Fibroblast of skin of scalp (primary cell): ENCODE results near the gene TFPT.

Source experiments
- DNase-seq: peaks from one replicate; pipeline ENCODE4 v3.0.0-alpha.2; 2013

The TFPT gene

DNA sequence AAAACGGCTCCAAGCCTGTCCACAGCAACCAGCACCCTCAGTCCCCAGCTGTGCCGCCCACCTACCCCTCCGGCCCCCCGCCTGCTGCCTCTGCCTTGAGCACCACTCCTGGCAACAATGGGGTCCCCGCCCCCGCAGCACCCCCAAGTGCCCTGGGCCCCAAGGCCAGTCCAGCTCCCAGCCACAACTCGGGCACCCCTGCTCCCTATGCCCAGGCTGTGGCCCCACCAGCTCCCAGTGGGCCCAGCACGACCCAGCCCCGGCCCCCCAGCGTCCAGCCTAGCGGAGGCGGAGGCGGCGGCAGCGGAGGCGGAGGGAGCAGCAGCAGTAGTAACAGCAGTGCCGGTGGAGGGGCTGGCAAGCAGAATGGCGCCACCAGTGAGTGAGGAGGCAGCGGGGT is 32.7 kb upstream of the TFPT start:
- no peak for DNase-seq

DNA sequence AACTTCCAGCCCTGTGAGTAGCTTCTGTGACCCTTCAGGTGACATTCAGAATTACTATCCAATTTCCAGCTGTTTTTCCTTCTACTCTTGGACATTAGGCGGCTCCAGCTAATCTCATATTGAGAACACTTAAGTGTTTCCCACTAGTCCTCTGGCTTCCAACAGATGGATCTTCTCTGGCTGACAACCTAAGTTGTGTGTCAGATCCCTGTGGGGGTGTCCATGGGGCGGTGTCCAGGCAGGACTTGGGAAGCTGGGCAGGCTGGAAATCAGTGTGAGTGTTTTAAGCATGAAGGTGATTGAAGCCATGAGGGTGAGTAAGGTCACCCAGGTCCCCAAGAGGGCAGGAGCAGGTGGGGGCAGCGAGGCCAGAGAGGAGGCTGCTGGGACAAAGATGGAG is 32.2 kb upstream of the TFPT start:
- no peak for DNase-seq

DNA sequence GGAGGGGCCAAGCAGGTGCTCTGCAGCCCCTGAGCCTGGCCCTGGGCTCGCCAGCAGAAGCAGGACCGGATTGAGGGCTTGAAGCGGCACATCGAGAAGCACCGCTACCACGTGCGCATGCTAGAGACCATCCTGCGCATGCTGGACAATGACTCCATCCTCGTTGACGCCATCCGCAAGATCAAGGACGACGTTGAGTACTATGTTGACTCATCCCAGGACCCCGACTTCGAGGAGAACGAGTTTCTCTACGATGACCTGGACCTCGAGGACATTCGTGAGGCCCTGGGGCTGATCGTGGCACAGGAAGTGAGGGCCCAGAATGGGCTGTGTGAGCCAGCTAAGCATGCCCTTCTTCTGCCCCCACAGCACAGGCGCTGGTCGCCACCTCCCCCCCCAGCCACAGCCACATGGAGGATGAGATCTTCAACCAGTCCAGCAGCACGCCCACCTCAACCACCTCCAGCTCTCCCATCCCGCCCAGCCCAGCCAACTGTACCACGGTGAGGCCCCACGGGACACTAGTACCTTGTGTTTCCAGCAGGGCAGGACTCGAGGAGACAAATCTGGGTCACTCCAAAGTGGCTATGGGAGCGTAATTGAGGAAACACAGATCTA is 30.2 kb upstream of the TFPT start:
- no peak for DNase-seq

DNA sequence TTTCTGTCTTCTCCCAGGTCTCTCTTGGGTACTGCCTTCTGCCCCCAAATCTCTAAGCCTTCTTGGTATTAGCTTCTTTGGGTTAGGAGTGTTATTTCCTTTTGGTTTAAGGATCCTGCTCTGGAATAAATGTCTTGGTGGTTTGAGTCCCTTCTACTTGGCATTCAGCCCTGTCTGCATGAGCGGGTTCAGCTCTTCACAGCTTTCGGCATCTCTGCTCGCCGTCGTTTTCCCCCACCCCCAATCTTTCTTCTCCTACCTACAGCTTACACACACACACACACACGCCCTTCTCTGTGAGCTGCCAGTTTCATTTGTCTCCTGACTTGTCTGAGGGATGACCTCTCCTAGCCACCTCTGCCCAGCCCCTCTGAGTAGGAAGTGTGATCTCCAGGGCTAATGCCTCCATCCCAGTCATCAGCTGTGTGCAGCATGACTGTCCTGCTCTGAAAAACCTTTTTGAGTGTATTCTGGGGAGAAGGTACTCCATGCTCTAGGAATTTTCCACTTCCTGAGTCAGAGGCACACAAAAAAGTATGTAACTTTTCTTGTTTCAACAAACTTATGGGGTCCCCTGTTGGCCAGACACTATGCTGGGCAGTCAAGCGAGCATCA is 26.8 kb upstream of the TFPT start:
- DNase-seq = no peak

DNA sequence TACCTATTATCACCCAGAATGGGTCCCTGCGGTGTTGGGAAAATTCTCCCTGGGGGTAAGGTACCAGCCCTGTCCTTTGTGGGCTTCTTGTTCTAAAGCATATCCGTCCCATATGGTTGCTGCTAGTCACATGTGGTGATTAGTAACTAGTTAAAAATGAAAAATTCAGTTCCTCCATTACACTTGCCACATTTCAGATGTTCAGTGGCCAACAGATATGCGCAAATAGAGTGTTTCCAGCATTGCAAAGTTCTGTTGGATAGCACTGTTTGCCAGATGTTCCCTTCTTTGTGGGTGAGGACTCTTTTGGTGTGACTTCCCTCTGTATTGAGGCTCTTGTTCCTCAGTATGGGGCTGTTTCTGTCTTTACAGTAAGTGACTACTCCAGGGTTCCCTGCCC is 25.9 kb upstream of the TFPT start:
- no peak for DNase-seq

DNA sequence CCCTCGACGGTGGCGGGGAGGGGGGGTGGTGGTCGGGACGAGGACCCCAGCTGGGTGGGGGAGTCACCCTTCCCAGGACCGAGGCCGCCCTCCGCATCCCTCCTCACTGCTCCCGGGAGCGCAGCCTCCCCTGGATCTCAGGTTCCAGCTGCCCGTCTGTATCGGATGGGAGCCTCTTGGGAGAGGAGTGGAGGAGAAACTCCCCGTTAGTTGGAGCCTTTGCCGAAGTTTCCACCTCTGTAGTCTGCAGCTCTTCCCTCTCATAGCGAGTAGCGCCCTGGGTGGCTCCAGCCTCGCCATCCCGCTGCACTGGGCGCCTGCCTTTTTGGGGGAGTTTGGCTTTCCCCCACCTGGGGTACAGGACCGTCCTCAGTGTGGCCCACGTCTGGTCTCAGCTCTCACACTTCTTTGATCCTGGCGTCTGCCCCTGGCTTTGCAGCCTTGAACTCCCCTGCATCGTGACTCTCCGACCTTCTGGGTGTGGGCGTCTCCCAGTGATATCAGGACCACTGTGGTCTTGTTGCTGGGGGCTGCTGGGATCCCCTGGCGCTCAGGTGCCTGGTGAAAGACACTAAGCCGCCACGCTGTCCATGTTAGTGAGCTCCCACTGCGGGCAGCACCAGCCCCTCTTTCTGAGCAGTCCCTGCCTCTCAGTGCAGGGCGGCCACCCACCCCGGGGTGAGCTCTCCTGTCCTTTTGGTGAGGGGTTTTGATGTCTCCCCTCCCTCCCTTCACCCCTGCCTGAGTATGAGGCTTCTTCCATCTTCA is 23.2 kb upstream of the TFPT start:
- no peak for DNase-seq

DNA sequence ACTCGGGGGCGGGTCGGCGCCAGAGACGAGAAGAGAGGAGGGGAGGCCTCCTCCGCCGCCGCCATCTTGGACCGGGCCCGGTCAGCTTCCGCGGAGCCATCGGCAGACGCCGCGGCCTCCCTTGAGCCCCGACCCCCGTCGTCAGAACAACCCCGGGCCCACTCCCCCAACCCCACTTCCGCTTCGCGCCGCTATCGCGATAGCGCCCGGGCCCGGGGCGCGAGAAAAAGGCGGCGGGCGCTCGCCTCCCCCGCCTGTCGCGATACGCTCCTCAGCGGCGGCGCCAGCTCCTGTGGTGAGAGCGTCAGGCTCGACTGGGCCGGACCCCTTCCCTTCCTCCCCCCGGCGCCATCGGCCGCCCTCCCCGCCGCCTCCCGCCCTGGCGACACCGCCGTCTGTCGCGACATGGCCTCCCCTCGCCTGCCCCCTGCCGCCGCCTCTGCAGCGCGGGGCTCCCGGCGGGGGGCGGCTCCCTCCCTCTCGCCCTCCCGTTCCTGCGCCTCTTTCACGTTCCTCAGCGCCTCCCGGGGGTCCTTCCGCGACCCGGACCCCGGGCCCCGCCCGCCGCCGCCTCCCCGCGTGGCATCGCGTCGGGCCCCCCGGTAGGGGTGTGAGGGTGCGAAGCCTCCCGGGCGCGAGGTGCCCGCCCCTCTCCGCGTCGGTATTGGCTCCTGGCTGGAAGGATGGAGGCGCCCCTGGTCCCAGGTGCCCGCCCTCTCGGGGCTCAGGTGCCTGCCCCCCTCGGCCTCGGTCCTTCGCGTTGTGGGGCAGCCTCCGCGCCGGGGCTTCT is 22.4 kb upstream of the TFPT start, which contains the start of gene CNOT3:
Gene CNOT3, plus strand, starts transcription at position 64 of the 790 bp plus-strand sequence. CDS start 5,217 bp downstream, outside the sequence.
- DNase-seq = no peak

DNA sequence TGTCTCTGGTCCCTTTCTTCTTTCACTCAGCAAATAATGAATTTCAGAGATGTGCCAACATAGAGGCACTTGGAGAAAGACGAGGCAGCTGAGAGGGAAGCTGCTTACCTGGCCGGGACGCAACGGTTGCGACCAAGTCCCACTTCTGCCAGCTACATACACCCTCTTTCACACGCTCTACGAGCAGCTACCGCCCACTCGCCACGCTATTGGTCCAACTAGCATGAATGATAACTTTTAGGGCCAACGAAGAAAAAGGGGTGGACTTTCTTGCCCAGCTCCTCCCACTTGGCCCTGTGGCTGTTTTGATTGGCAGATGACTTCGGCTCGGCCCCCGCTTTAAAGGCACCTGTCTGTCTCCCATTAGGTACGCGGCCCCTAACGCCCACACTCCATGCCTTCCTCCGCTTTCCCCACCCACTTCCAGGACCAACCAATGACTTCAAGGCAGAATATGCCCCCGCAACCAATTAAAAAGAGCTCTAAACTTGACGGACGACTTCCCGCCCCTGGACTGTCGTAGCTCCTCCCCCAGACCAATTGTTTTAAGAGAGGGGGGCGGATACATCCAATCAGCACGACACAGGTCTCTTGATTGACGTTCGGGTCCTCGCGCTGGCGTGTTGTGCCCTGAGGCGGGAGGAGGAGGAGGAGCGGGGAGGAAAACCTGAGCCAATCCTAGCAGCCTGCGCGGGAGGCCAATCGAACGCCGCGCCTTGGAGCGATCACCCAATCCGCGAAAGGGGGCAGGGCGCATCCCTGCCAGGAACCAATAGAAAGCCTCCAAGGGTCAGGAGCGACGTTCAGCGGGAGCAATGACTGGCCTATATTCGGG is 21.6 kb upstream of the TFPT start:
- DNase-seq = peak; percentile 100

DNA sequence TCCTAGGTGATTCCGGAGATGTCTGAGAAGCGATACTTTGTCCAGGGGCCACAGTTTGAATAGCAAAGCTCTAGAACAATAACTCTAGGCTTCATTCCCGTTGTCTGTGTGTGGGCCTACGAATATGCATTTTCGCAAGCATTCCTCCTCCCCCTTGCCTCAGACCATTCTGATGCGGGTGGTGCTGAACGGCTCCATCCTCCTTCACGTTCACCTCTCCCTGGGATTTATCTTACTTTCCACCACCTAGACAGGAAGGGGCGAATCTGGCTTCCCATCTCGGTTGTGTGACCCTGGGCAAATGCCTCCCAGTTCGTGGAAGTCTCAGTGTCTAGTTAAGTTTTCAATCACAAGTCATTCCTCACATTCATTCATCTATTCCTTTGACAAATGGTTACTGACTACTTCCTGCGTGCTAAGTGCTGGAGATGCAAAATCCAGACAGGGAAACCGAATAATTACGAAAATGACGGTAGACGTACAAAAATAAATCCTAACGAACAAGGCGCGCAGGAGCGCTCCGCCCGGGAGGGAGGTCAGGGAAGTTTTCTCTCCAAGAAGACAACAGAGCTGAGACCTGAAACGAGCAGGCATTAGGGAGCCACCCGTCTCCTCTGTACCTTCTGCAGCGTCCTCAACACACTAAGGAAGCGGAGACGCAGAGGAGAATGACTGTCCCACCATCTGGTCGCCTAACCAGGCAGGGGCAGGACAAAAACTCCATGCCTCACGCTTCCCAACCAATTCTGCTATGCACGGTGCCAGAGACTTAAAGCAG is 20.8 kb upstream of the TFPT start:
- no peak for DNase-seq

DNA sequence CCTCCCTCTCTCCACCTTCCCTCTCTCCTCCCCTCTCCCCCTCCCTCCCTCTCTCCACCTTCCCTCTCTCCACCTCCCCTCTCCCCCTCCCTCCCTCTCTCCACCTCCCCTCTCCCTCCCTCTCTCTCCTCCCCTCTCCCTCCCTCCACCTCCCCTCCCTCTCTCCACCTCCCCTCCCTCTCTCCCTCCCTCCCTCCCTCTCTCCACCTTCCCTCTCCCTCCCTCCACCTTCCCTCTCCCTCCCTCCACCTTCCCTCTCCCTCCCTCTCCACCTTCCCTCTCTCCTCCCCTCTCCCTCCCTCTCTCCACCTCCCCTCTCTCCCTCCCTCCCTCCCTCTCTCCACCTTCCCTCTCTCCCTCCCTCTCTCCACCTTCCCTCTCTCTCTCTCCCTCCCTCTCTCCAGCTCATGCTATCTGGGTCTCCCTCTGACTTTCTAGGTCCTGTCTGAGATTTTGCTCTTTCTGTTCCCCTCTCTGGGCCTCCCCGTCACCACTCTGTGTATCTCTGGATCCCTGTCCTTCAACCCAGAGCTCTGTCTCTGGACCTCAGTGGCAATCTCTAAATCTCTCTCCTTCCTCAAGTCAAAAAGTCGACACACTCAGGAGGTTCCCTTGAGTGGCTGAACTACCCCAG is 18.6 kb upstream of the TFPT start:
- no peak for DNase-seq

DNA sequence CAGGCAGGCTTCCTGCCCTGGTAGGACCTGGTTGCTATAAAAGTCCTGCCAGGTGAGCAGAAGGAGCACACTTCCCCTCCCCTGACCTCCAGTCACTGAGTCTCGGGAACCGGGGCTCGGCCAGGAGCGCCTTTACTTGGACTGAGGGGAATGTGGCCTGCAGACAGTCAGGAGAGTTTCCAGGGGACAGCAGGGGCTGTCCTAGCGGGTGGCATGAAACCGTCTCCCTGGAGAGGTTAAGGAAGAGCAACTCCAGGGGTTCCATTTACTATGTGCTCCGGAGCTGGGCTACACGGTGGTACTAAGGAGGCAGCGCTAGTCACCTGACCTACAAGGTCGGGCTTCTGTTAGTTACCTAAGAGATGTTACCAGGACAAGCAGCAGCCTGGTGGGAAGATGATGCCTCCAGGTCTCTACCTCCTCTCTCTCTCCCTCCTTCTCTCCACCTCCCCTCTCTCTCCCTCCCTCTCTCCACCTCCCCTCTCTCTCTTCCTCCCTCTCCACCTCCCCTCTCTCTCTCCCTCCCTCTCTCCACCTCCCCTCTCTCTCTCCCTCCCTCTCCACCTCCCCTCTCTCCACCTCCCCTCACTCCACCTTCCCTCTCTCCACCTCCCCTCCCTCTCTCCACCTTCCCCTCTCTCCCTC is 18.0 kb upstream of the TFPT start:
- peak; percentile 56 for DNase-seq

DNA sequence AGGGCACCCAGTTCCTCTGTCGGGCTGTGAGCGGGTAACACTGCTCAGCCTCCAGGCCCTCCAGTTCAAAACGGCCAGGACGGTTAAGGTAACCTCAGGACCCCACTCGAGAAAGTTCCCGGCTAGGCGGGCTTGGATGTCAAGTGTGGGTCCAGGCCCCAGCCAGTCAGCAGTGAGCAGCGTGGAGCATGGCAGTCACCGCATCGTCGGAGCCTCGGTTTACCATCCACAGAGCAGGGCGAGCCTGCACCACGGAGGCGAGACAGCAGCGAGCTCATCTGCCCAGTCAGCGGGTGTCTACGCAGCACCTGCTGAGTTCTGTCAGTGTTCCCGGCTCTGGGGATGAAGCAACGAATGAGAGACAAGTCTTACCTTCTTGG is 14.2 kb upstream of the TFPT start:
- DNase-seq = no peak

DNA sequence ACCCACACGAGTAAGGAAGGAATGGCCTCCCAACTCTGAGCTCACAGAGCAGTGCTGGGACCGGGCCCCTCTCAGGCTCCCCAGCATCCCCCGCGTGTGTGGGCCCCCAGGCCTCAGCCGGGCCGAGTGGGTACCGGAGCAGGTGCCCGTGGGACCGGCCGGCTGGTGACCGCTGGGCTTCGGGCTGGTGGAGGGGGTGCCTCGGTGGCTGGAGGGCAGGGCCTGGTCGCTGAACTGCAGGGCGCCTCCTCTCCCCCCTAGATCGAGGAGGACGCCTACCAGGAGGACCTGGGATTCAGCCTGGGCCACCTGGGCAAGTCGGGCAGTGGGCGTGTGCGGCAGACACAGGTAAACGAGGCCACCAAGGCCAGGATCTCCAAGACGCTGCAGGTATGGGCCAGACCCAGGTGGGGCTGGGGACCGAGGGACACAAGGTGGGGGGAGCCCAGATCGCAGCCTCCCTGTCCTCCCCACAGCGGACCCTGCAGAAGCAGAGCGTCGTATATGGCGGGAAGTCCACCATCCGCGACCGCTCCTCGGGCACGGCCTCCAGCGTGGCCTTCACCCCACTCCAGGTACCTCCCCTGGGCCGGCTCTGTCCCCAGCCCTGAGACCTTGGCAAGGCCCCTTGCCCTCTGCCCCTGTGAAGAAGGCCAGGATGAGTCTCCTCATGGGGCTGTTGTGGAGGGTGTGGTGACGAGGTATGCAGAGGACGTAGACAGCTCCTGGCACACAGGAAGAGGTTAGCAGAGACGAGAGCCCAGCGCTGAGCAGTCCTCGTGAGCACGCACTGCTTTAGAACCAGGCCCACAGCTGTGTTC is 13.5 kb upstream of the TFPT start:
- DNase-seq = no peak

DNA sequence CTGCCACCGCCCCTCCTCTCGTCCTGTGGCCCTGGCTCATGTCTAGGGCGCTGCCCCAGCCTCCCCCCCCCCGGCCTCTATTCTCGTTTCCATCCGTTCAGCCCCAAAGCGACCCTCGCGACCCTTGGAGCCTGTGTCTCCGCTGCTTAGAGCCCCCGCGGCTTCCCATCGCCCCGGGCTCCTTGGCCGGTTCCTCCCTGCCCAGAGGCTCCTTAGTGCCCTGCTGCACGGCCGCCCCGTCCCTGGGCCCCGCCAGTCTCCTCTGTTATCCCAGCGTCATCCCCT is 12.9 kb upstream of the TFPT start:
- no peak for DNase-seq

DNA sequence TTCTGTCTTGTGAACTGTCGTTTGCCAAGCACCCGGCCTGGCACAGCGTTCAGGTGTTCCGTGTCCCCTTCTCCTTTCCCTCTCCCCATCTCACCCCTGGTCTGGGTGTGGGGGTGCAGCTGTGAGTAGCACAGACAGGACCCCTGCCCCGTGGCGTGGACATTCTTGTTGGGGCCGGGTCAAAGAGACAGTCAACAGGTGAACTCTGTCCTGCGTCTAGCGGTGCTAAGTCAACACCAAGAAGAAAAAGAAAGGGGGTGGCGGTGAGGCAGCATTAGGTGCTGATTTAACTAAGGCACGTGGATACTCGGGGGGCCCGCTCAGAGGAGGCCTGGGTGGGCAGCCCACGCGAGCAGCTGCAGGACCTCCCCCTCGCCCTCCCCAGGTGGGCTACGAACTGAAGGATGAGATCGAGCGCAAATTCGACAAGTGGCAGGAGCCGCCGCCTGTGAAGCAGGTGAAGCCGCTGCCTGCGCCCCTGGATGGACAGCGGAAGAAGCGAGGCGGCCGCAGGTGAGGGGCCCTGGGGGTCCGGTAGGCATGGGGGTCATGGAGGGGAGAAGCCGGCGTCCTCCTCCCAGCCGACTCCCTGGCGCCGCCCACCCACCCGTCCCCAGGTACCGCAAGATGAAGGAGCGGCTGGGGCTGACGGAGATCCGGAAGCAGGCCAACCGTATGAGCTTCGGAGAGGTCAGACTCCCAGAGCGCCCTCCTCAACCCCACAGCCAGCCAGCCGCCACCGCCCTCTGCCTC is 12.4 kb upstream of the TFPT start:
- DNase-seq = no peak

DNA sequence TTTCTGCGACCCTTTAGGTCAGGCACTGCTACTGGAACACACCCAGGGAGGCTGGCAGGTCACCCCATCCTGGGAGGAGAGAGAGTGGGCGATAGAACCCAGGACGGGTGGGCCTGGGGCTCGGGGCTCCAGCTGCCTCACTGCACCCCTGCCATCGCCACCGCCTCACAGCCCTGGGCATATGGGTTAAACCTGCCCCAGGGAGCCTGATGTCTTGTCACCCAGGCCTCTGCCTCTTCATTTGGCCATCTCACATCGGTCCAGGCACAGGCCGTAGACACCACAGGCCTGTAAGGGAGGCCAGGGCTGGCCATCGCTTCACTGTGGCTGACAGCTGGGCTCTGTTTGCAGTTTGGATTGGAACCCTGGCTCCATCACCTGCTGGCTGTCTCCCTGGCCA is 10.3 kb upstream of the TFPT start:
- DNase-seq = no peak

DNA sequence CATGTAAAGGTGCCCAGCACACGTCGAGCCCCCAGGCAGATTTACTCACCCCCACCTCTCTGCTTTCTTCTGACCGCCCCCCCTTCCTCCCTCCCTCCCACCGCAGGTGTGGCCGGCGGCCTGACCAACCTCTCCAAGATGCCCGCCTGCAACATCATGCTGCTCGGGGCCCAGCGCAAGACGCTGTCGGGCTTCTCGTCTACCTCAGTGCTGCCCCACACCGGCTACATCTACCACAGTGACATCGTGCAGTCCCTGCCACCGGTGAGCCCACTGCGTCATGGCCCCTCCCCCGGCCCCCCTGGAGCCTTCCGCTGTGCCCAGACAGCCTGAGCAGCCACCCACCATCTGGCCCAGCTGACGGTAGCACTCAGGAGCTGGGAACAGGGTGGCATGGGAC is 8.9 kb upstream of the TFPT start:
- no peak for DNase-seq

DNA sequence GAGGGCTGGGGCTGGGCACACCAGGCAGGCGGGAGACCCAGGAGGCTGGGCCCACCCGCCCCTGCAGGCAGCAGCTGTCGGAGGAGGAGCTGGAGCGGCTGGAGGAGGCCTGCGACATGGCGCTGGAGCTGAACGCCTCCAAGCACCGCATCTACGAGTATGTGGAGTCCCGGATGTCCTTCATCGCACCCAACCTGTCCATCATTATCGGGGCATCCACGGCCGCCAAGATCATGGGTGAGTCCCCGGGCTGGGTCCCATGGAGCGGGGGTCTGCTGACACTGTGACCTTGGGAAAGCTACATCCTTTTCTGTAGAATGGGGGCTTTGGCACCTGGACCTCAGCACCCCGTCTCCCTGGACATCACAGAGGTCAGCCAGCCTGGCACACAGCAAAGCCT is 8.2 kb upstream of the TFPT start:
- no peak for DNase-seq

DNA sequence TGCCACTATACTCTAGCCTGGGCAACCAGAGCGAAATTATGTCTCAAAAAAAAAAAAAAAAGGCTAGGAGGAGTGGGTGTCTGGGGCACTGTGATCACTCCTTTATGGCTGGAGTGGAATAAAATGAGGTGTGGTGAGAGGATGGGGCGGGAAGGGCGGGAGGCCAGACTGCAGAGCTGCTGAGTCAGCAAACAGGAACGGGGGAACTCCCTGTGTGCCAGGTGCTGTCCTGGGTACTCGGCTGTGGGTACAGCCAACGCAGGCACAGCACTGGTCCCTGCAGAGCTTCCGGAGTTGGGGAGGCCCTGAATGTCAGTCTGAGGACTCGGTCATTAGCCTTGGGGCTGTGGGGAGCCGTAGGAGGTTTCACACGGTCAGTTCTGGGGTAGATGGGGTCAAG is 5.8 kb upstream of the TFPT start:
- no peak for DNase-seq
